Testis (tissue), 3 donors: ENCODE measurements around the gene SEL1L2. TPM values are rescaled to one million over a fixed set of nuclear protein-coding genes. Genes with fewer than 3 reads are reported as not detected.

Source experiments
- DNase-seq: peaks from one replicate; pipeline ENCODE4 v3.0.0-alpha.2; 2019
- H3K27ac ChIP-seq, 2 donors: fragments of 200-600 bp; sonication (generic); one replicate each; pipeline ENCODE4 v1.5.1; 2019
- H3K27me3 ChIP-seq: fragments of 200-600 bp; sonication (generic); one replicate; pipeline ENCODE4 v1.5.1; 2019
- H3K36me3 ChIP-seq: fragments of 200-600 bp; sonication (generic); one replicate; pipeline ENCODE4 v1.5.1; 2017; ENCODE audit warnings: low read depth; ENCODE audit errors: missing control alignments
- H3K4me1 ChIP-seq: fragments of 200-600 bp; sonication (generic); one replicate; pipeline ENCODE4 v1.5.1; 2019
- H3K4me3 ChIP-seq, 2 donors: fragments of 200-600 bp; sonication (generic); one replicate each; pipeline ENCODE4 v1.5.1; 2017 to 2019
- H3K9me3 ChIP-seq: fragments of 200-600 bp; sonication (generic); one replicate; pipeline ENCODE4 v1.5.1; 2017
- CTCF ChIP-seq, 3 experiments: fragments of 450-650 bp in 2 of 3; fragments of 200-600 bp in 1 of 3; sonication (generic) in 1 of 3; IDR thresholded peaks; one replicate each; pipeline ENCODE4 v1.5.1; 2016 to 2019; ENCODE audit warnings: antibody characterized with exemption in 3 of 3, mild to moderate bottlenecking in 2 of 3, moderate library complexity in 1 of 3
- POLR2A ChIP-seq: fragments of 450-650 bp; IDR thresholded peaks from one replicate; pipeline ENCODE4 v1.6.1; 2017; ENCODE audit warnings: antibody characterized with exemption, mild to moderate bottlenecking, moderate library complexity
- WGBS, 2 donors: methylation state at CpG; one replicate each; pipeline ENCODE4 v1.1.5; 2018; 5-methylcytosine and 5-hydroxymethylcytosine counted together
- intact Hi-C: fragments of 100-400 bp; cut with DNase I; formaldehyde crosslinking; loops from one replicate; pipeline ENCODE4 v1.15.1; 2023; ENCODE audit warnings: low total_unique reads
- polyA plus RNA-seq: library from polyadenylated mRNA; stranded (reverse); fragments of 350-450 nt; fragmentation: Illumina TruSeq; extraction: RNeasy Lipid Tissue Mini Kit (QIAGEN cat#74804); gene quantifications from one replicate; pipeline ENCODE4 v1.2.3, GENCODE V29; 2014; ENCODE audit warnings: low read depth, low replicate concordance; ENCODE audit not compliant: insufficient read depth
- total RNA-seq, 2 donors: library from RNA; depleted of rRNA; stranded (reverse); fragments of >200 nt; gene quantifications; one replicate each; pipeline ENCODE4 v1.2.3, GENCODE V29; 2016

SEL1L2 gene
- total and polyA plus RNA-seq, 3 donors from 2014 or later, result 4.1 to 10.0 (median 9.5) TPM

- H3K36me3 ChIP-seq, result no peaks in the 10 kb centered on the region
These were observed 22.3 kb upstream of the SEL1L2 start for GRCh38 chr20:14012671-14013070.

GRCh38 chr20:14009208-14009607 is 18.8 kb upstream of the SEL1L2 start:
- intact Hi-C loops, result no loop called here
- Histone ChIP-seq H3K27ac (no peak overlapping the region), H3K4me3 (no peak overlapping the region), H3K27me3 (no peaks in the 10 kb centered on the region), H3K9me3 (no peaks in the 10 kb centered on the region), H3K36me3 (no peaks in the 10 kb centered on the region), H3K4me1 (no peaks in the 10 kb centered on the region)
- 77 to 81% methylated on average over 2 of the region's 2 CpGs for WGBS, 2 donors
- DNase-seq, result no peak
- TF ChIP-seq CTCF (IDR thresholded peaks at IDR 0.05) (no peak), POLR2A (no peak)

More at GRCh38 chr20:14012671-14013070, 22.3 kb upstream of the SEL1L2 start:
- Histone ChIP-seq H3K27ac (no peak overlapping the region), H3K4me1 (no peaks in the 10 kb centered on the region), H3K27me3 (no peaks in the 10 kb centered on the region), H3K9me3 (no peaks in the 10 kb centered on the region), H3K4me3 (no peak overlapping the region)
- TF ChIP-seq POLR2A, result no peak
- 97% methylated on average over 3 of the region's 3 CpGs for WGBS, 2 donors
- no peak for DNase-seq
- intact Hi-C loops, result no loop called here

DNA sequence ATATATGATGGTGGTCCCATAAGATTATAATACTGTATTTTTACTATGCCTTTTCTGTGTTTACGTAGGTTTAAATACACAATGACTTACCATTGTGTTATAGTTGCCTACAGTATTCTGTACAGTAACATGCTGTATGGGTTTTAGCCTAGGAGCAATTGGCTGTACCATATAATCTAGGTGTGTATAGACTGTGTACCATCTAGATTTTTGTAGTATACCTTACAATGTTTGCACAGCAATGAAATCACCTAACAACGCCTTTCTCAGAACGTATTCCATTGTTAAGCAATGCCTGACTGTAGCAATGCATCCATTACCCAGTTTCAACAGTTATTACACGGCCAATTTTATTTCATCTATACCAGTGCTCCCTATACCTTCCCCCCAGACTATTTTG is 15.6 kb upstream of the SEL1L2 start:
- Histone ChIP-seq H3K4me1 (no peaks in the 10 kb centered on the region), H3K4me3 (no peak overlapping the region), H3K27me3 (no peaks in the 10 kb centered on the region), H3K9me3 (no peaks in the 10 kb centered on the region), H3K36me3 (no peaks in the 10 kb centered on the region), H3K27ac (no peak overlapping the region)
- WGBS, 2 donors, result 95% methylated on average over 4 of the region's 4 CpGs
- intact Hi-C loops, result no loop called here
- no peak for TF ChIP-seq CTCF (IDR thresholded peaks at IDR 0.05)
- no peak for TF ChIP-seq POLR2A
- DNase-seq, result no peak

GRCh38 chr20:14000917-14001316 is 10.5 kb upstream of the SEL1L2 start:
- H3K36me3 ChIP-seq, result no peaks in the 10 kb centered on the region
- DNase-seq, result no peak
- no peaks in the 10 kb centered on the region for H3K9me3 ChIP-seq
- no peak overlapping the region for H3K27ac ChIP-seq
- no peaks in the 10 kb centered on the region for H3K4me1 ChIP-seq
- H3K4me3 ChIP-seq, result no peak overlapping the region
- TF ChIP-seq CTCF (IDR thresholded peaks at IDR 0.05) (no peak), POLR2A (no peak)
- H3K27me3 ChIP-seq, result no peaks in the 10 kb centered on the region
- intact Hi-C loops, result no loop called here
- 97% methylated on average over 1 of the region's 1 CpG for WGBS, 2 donors

DNA sequence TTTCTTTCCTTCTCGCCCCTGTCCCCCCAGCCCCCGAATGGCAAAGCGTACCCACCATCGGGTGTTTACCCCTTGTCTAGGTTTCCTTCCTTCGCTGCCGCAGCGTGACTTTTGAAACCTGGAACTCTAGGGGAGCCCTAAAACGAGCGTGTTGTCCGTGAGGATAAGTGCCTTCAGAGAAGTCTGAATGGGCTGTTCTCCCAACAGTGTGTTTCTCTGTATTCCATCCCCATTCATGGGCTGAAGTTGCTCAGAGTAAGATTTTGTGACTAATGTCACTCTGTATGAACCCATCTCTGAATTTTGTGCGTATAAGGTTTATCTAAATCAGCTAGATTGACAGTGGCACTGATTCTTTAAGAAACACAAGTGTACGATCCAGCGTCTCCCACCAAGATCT is 5.9 kb upstream of the SEL1L2 start:
- no peaks in the 10 kb centered on the region for H3K9me3 ChIP-seq
- H3K4me3 ChIP-seq, result peak overlapping the region; percentile 77 to 90
- H3K27me3 ChIP-seq, result no peaks in the 10 kb centered on the region
- intact Hi-C loops, result no loop called here
- TF ChIP-seq POLR2A, result no peak
- no peak for TF ChIP-seq CTCF (IDR thresholded peaks at IDR 0.05)
- peak overlapping the region in 1 of 2 donors; percentile 22 for H3K27ac ChIP-seq
- DNase-seq, result no peak
- no peaks in the 10 kb centered on the region for H3K4me1 ChIP-seq
- WGBS, 2 donors, result 4% methylated on average over 13 of the region's 13 CpGs
- H3K36me3 ChIP-seq, result no peaks in the 10 kb centered on the region
